HEK293T (cell line): ENCODE data around the gene ATP11A.

Experiments
- ARNT ChIP-seq: fragments of 450-650 bp; IDR thresholded peaks from 2 replicates; pipeline ENCODE4 v1.6.1; 2017; ENCODE audit warnings: mild to moderate bottlenecking
- BHLHE40 ChIP-seq: fragments of 450-650 bp; IDR thresholded peaks from 2 replicates; pipeline ENCODE4 v1.6.1; 2016; ENCODE audit warnings: mild to moderate bottlenecking, moderate library complexity, borderline replicate concordance
- CTBP1 ChIP-seq: fragments of 450-650 bp; IDR thresholded peaks from 2 replicates; pipeline ENCODE4 v1.6.1; 2016; ENCODE audit warnings: borderline replicate concordance
- ELF4 ChIP-seq: fragments of 450-650 bp; IDR thresholded peaks from 2 replicates; pipeline ENCODE4 v1.6.1; 2017; ENCODE audit warnings: antibody characterized with exemption
- FOXA1 ChIP-seq: fragments of 450-650 bp; IDR thresholded peaks from 2 replicates; pipeline ENCODE4 v1.6.1; 2016; ENCODE audit warnings: mild to moderate bottlenecking
- FOXK2 ChIP-seq: fragments of 450-650 bp; IDR thresholded peaks from 2 replicates; pipeline ENCODE4 v1.6.1; 2016; ENCODE audit warnings: mild to moderate bottlenecking
- FOXM1 ChIP-seq: fragments of 450-650 bp; IDR thresholded peaks from 2 replicates; pipeline ENCODE4 v1.6.1; 2017; ENCODE audit warnings: mild to moderate bottlenecking, borderline replicate concordance
- HDGF ChIP-seq: fragments of 450-650 bp; IDR thresholded peaks from 2 replicates; pipeline ENCODE4 v1.6.1; 2017; ENCODE audit warnings: antibody characterized with exemption, borderline replicate concordance
- L3MBTL2 ChIP-seq: fragments of 450-650 bp; conservative IDR thresholded peaks from 2 replicates; pipeline ENCODE4 v1.6.1; 2016; ENCODE audit warnings: mild to moderate bottlenecking
- LEF1 ChIP-seq: fragments of 450-650 bp; IDR thresholded peaks from 2 replicates; pipeline ENCODE4 v1.6.1; 2017; ENCODE audit warnings: mild to moderate bottlenecking, borderline replicate concordance
- SP1 ChIP-seq: fragments of 450-650 bp; IDR thresholded peaks from 2 replicates; pipeline ENCODE4 v1.6.1; 2017
- SUZ12 ChIP-seq: fragments of 450-650 bp; IDR thresholded peaks from 2 replicates; pipeline ENCODE4 v1.6.1; 2016; ENCODE audit warnings: mild to moderate bottlenecking
- TF ChIP-seq, protein P1 (sequence below): fragments of 450-650 bp; IDR thresholded peaks from 2 replicates; pipeline ENCODE4 v1.6.1; 2016

DNA sequence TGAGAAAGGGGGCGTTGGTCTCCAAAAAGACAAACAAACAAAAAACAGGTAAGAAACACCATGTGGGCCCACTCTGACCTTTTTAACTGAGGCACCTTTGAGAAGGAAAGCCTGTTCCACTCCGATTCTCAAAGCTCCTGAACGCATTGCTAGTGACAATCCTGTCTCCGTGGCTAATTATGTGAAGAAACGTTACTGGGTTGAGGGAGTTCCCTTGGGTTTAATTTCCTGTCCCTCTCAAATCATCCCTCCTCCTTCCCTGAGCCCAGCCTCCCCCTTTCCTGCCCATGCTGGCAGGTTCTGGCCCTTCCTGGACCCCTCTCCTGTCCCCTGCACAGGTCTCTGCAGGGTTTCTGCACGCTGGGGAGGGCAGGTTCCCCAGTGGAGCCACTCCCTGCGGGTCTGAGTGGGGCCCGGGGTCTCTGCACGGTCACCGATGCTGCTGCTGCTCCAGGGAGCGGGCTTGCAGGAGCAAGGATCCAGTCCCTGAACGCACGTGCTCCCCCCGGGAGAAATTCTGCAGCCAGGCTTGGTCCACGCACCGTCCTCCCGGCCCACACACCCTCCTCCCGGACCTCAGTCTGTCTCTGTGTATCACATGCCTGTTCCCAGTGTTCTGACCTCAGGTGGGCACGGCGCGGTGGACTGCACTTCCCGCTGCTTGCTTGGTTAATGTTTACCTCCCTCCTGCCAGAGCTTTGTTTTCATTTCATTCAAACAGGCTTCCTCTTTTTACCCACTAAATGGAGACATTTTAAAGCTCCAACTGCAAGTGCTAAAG is 202.8 kb downstream of the ATP11A start:
- TF ChIP-seq ELF4: no peak
- no peak for TF ChIP-seq ARNT
- TF ChIP-seq FOXM1: no peak
- TF ChIP-seq BHLHE40: no peak
- TF ChIP-seq FOXA1: no peak
- TF ChIP-seq FOXK2: no peak
- TF ChIP-seq SP1: no peak
- TF ChIP-seq SUZ12: no peak
- TF ChIP-seq, protein P1, sequence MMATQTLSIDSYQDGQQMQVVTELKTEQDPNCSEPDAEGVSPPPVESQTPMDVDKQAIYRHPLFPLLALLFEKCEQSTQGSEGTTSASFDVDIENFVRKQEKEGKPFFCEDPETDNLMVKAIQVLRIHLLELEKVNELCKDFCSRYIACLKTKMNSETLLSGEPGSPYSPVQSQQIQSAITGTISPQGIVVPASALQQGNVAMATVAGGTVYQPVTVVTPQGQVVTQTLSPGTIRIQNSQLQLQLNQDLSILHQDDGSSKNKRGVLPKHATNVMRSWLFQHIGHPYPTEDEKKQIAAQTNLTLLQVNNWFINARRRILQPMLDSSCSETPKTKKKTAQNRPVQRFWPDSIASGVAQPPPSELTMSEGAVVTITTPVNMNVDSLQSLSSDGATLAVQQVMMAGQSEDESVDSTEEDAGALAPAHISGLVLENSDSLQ: no peak
- no peak for TF ChIP-seq L3MBTL2
- no peak for TF ChIP-seq LEF1
- TF ChIP-seq CTBP1: no peak
- TF ChIP-seq HDGF: no peak
